ENCODE measurements around the gene N4BP3. TPM values are rescaled to one million over a fixed set of nuclear protein-coding genes. Genes with fewer than 3 reads are reported as not detected.

Gene N4BP3
- total and polyA plus RNA-seq, 2 of the 13 experiments (the other 11 are each of a cell fraction or from before 2014, with no cell fraction given) = 0.13 TPM; not detected in 1

DNA sequence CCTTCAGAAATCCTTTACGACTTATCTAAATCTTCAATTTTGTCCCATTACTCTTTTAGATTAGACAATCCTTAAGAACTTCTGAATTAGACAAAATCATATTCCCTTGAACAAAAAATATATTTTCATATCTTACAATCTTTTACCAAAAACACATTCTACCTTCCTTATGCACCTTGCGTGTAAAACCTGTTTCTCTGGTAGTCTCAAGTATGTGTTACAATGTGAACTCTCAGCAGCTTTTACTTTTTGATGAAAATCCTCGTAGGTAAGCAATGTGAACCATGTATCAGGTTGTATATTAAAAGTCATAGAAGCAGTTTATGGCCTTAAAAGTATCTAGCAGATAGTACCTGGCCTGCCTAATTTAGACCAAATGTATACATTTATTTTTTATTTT, 61.1 kb downstream of the N4BP3 start:
- in situ Hi-C loops (cut with HindIII; ENCODE audit: extremely low pct_ligation_motif_present, low pct_unique_long_range_greater_than_20kb) = no loop called here
- no peaks in the 10 kb centered on the region for H3K4me1 ChIP-seq (ENCODE audit: insufficient read depth, low read length)
- H3K4me3 ChIP-seq (replicated peaks in 1 of 3; ENCODE audit: insufficient read depth in 1 of 3, low read depth in 2 of 3, low read length in 3 of 3) = no peak overlapping the region
- no peaks in the 10 kb centered on the region for H3K79me2 ChIP-seq (ENCODE audit: insufficient read depth, low read length)
- ATAC-seq = no peak
- no peak overlapping the region for H3K9ac ChIP-seq (ENCODE audit: insufficient read depth, low read depth, low read length)
- peaks cover 0 to 5% of the 10 kb centered on the region in 2 experiments; a peak in 1 of 5 replicates for H3K27me3 ChIP-seq (ENCODE audit: control insufficient read depth in 1 of 2, insufficient read depth in 2 of 2, low read length in 2 of 2)
- ChIA-PET POLR2A (no interaction called here), CTCF (ENCODE audit: low intra/inter-chr PET ratio, low total read pairs) (no interaction called here)
- intact Hi-C loops (cut with micrococcal nuclease; ENCODE audit: unreplicated experiment) = no loop called here
- no peak for TF ChIP-seq SRSF9 (IDR thresholded peaks at IDR 0.05; ENCODE audit: borderline replicate concordance, insufficient read depth, low read depth, low read length, poor library complexity, severe bottlenecking)
- no peak for TF ChIP-seq ATF1 (CRISPR knock-in tag; IDR thresholded peaks at IDR 0.05)
- no peak for TF ChIP-seq NONO (IDR thresholded peaks at IDR 0.05)
- TF ChIP-seq NONO (CRISPR knock-in tag; conservative IDR thresholded peaks at IDR 0.05) = no peak
- no peak for TF ChIP-seq ZFP41 (CRISPR knock-in tag; IDR thresholded peaks at IDR 0.05; ENCODE audit: borderline replicate concordance)
- no peak for TF ChIP-seq ZNF563 (CRISPR knock-in tag; IDR thresholded peaks at IDR 0.05)
- no peak for TF ChIP-seq TBX3 (IDR thresholded peaks at IDR 0.05; ENCODE audit: borderline replicate concordance)
- no peak for TF ChIP-seq SOX6 (IDR thresholded peaks at IDR 0.05)
- TF ChIP-seq SOX6 (CRISPR knock-in tag; IDR thresholded peaks at IDR 0.05) = no peak
- TF ChIP-seq ZSCAN20 (CRISPR knock-in tag; IDR thresholded peaks at IDR 0.05; ENCODE audit: borderline replicate concordance) = no peak
- TF ChIP-seq, protein P1, sequence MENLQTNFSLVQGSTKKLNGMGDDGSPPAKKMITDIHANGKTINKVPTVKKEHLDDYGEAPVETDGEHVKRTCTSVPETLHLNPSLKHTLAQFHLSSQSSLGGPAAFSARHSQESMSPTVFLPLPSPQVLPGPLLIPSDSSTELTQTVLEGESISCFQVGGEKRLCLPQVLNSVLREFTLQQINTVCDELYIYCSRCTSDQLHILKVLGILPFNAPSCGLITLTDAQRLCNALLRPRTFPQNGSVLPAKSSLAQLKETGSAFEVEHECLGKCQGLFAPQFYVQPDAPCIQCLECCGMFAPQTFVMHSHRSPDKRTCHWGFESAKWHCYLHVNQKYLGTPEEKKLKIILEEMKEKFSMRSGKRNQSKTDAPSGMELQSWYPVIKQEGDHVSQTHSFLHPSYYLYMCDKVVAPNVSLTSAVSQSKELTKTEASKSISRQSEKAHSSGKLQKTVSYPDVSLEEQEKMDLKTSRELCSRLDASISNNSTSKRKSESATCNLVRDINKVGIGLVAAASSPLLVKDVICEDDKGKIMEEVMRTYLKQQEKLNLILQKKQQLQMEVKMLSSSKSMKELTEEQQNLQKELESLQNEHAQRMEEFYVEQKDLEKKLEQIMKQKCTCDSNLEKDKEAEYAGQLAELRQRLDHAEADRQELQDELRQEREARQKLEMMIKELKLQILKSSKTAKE (CRISPR knock-in tag; IDR thresholded peaks at IDR 0.05; ENCODE audit: borderline replicate concordance) = no peak
- H3K9me3 ChIP-seq (ENCODE audit: low read length) = no peaks in the 10 kb centered on the region
- no peaks in the 10 kb centered on the region for H3K36me3 ChIP-seq (replicated peaks in 1 of 2; ENCODE audit: control insufficient read depth in 1 of 2, insufficient read depth in 2 of 2, low read length in 2 of 2)
- H3K27ac ChIP-seq (ENCODE audit: extremely low read length, insufficient read depth, low read length) = no peak overlapping the region
- FAIRE-seq = no peak
- no peak overlapping the region for H2AFZ ChIP-seq (ENCODE audit: low read length)
- H3K4me2 ChIP-seq (ENCODE audit: low read depth, low read length) = no peak overlapping the region
- 65% methylated on average over 3 of the region's 3 CpGs for WGBS (ENCODE audit: low lambda C conversion rate)
- no peaks in the 10 kb centered on the region for H4K20me1 ChIP-seq (ENCODE audit: insufficient read depth, low read length)
- no peak for DNase-seq (ENCODE audit: low spot score)
- BruUV-seq (replicated peaks) = no TSS peak

Other genes with a start within 250 kb of the N4BP3 start
- not detected in 2 replicates for gene PROP1, start 117.3 kb upstream of the N4BP3 start, total RNA-seq (2016; rRNA removed; fragmentation: Illumina TruSeq; extraction: Trizol)
- not detected in 2 replicates for gene PROP1, start 117.3 kb upstream of the N4BP3 start, polyA plus RNA-seq (2011; rRNA removed)
- gene RMND5B, start 17.5 kb downstream of the N4BP3 start, total RNA-seq (2016; rRNA removed; fragmentation: Illumina TruSeq; extraction: Trizol) = 17.0 and 20.4 TPM in 2 replicates
- gene RMND5B, start 17.5 kb downstream of the N4BP3 start, polyA plus RNA-seq (2011; rRNA removed) = 18.6 and 22.3 TPM in 2 replicates
- gene NHP2, start 40.4 kb downstream of the N4BP3 start, total RNA-seq (2016; rRNA removed; fragmentation: Illumina TruSeq; extraction: Trizol) = 96.1 and 113 TPM in 2 replicates
- gene NHP2, start 40.4 kb downstream of the N4BP3 start, polyA plus RNA-seq (2011; rRNA removed) = 56.2 and 60.8 TPM in 2 replicates
- gene GMCL2, start 73.8 kb downstream of the N4BP3 start, total RNA-seq (2016; rRNA removed; fragmentation: Illumina TruSeq; extraction: Trizol) = not detected in 2 replicates
- 0.03 TPM in 1 of 2 replicates, not detected in the other for gene GMCL2, start 73.8 kb downstream of the N4BP3 start, polyA plus RNA-seq (2011; rRNA removed)
- 111 and 132 TPM in 2 replicates for gene HNRNPAB, start 91.0 kb downstream of the N4BP3 start, total RNA-seq (2016; rRNA removed; fragmentation: Illumina TruSeq; extraction: Trizol)
- gene HNRNPAB, start 91.0 kb downstream of the N4BP3 start, polyA plus RNA-seq (2011; rRNA removed) = 46.1 and 62.6 TPM in 2 replicates
- 6.5 and 18.0 TPM in 2 replicates for gene PHYKPL, start 119.3 kb downstream of the N4BP3 start, total RNA-seq (2016; rRNA removed; fragmentation: Illumina TruSeq; extraction: Trizol)
- gene PHYKPL, start 119.3 kb downstream of the N4BP3 start, polyA plus RNA-seq (2011; rRNA removed) = 78.6 and 94.3 TPM in 2 replicates